Measurements from ENCODE around the gene CREB3L2. TPM values are rescaled to one million over a fixed set of nuclear protein-coding genes. Genes with fewer than 3 reads are reported as not detected.
"Not testable (repeated sequence)": the region's sequence is repeated elsewhere in the genome, so short reads cannot be mapped to it uniquely, and the experiment has no call there.

Gene CREB3L2
- polyA plus RNA-seq, 3 donors = 6.9 to 12.9 (median 11.9) TPM

GRCh38 chr7:137928626-137929025 lies 73.3 kb downstream of the CREB3L2 start:
- H3K27me3 ChIP-seq (ENCODE audit: control insufficient read depth in 2 of 2, insufficient read depth in 2 of 2, low read length in 2 of 2) = no peaks in the 10 kb centered on the region
- H3K36me3 ChIP-seq (replicated peaks in 1 of 2; ENCODE audit: control insufficient read depth in 1 of 2, insufficient read depth in 2 of 2, low read length in 2 of 2) = peaks cover 20 to 53% of the 10 kb centered on the region in 2 donors
- TF ChIP-seq CTCF (IDR thresholded peaks at IDR 0.05) = no peak
- H3K79me2 ChIP-seq (ENCODE audit: insufficient read depth, low read length) = peaks cover 88% of the 10 kb centered on the region
- DNase-seq = no peak
- peaks cover 14 to 16% of the 10 kb centered on the region in 2 donors for H3K4me1 ChIP-seq (ENCODE audit: control insufficient read depth in 1 of 2, insufficient read depth in 2 of 2, low read length in 2 of 2)
- H3K36me3 Mint-ChIP-seq = peaks cover 39 to 43% of the 10 kb centered on the region in 2 donors
- H3K27ac Mint-ChIP-seq = peak overlapping the region in 1 of 7 donors; percentile 26
- H3K9ac ChIP-seq (ENCODE audit: insufficient read depth, low read length, poor library complexity, severe bottlenecking) = no peak overlapping the region
- H3K4me3 ChIP-seq (replicated peaks in 1 of 3; ENCODE audit: low read depth in 2 of 3, low read length in 3 of 3) = no peak overlapping the region
- peaks cover 19% of the 10 kb centered on the region for H4K20me1 ChIP-seq (ENCODE audit: insufficient read depth, low read length)
- H3K4me3 Mint-ChIP-seq = no peak overlapping the region
- no CpG with 5 or more reads among the region's 5 CpGs for WGBS (ENCODE audit: insufficient coverage)
- peaks cover 3 to 7% (median 5%) of the 10 kb centered on the region in 7 donors for H3K9me3 Mint-ChIP-seq
- no peak overlapping the region for H3K27ac ChIP-seq (ENCODE audit: low read depth in 1 of 2, low read length in 2 of 2)
- H3K27me3 Mint-ChIP-seq (ENCODE audit: low read depth in 3 of 3) = peaks cover 0 to 1% (median 0%) of the 10 kb centered on the region in 3 donors
- intact Hi-C loops (cut with micrococcal nuclease) = no loop called here
- peaks cover 0 to 2% of the 10 kb centered on the region in 2 donors for H3K9me3 ChIP-seq (replicated peaks in 1 of 2; ENCODE audit: control insufficient read depth in 1 of 2, insufficient read depth in 1 of 2, low read length in 2 of 2)
- H2AFZ ChIP-seq (ENCODE audit: insufficient read depth, low read depth, low read length, poor library complexity, severe bottlenecking) = no peak overlapping the region
- H3K4me2 ChIP-seq (replicated peaks; ENCODE audit: extremely low read depth, low read length, poor library complexity, severe bottlenecking) = no peak overlapping the region
- H3K4me1 Mint-ChIP-seq = peaks cover 32% of the 10 kb centered on the region

- H3K4me2 ChIP-seq (replicated peaks; ENCODE audit: extremely low read depth, low read length, poor library complexity, severe bottlenecking) = no peak overlapping the region
- H3K9me3 Mint-ChIP-seq = peaks cover 3 to 7% (median 5%) of the 10 kb centered on the region in 7 donors
- no peaks in the 10 kb centered on the region for H3K27me3 ChIP-seq (ENCODE audit: control insufficient read depth in 2 of 2, insufficient read depth in 2 of 2, low read length in 2 of 2)
- H3K4me1 ChIP-seq (ENCODE audit: control insufficient read depth in 1 of 2, insufficient read depth in 2 of 2, low read length in 2 of 2) = peaks cover 2 to 3% of the 10 kb centered on the region in 2 donors
- no peak overlapping the region for H3K4me3 ChIP-seq (replicated peaks in 1 of 3; ENCODE audit: low read depth in 2 of 3, low read length in 3 of 3)
- no peak overlapping the region for H2AFZ ChIP-seq (ENCODE audit: insufficient read depth, low read depth, low read length, poor library complexity, severe bottlenecking)
- peaks cover 0 to 1% (median 0%) of the 10 kb centered on the region in 3 donors for H3K27me3 Mint-ChIP-seq (ENCODE audit: low read depth in 3 of 3)
- no peak overlapping the region for H3K4me3 Mint-ChIP-seq
- peaks cover 19% of the 10 kb centered on the region for H4K20me1 ChIP-seq (ENCODE audit: insufficient read depth, low read length)
- intact Hi-C loops (cut with micrococcal nuclease) = no loop called here
- H3K36me3 ChIP-seq (replicated peaks in 1 of 2; ENCODE audit: control insufficient read depth in 1 of 2, insufficient read depth in 2 of 2, low read length in 2 of 2) = peaks cover 24 to 56% of the 10 kb centered on the region in 2 donors
- peaks cover 44 to 49% of the 10 kb centered on the region in 2 donors for H3K36me3 Mint-ChIP-seq
- peaks cover 23% of the 10 kb centered on the region for H3K4me1 Mint-ChIP-seq
- H3K9ac ChIP-seq (ENCODE audit: insufficient read depth, low read length, poor library complexity, severe bottlenecking) = no peak overlapping the region
- no peak for TF ChIP-seq CTCF (IDR thresholded peaks at IDR 0.05)
- peaks cover 0 to 2% of the 10 kb centered on the region in 2 donors for H3K9me3 ChIP-seq (replicated peaks in 1 of 2; ENCODE audit: control insufficient read depth in 1 of 2, insufficient read depth in 1 of 2, low read length in 2 of 2)
- H3K79me2 ChIP-seq (ENCODE audit: insufficient read depth, low read length) = peaks cover 83% of the 10 kb centered on the region
- peak overlapping the region in 6 of 7 donors; percentile 2 to 84 (median 72) for H3K27ac Mint-ChIP-seq
- DNase-seq = no peak
- H3K27ac ChIP-seq (ENCODE audit: low read depth in 1 of 2, low read length in 2 of 2) = peak overlapping the region in 1 of 2 donors; percentile 59
These were observed 74.5 kb downstream of the CREB3L2 start for GRCh38 chr7:137927386-137927785.

GRCh38 chr7:137926206-137926605 lies 75.7 kb downstream of the CREB3L2 start:
- H3K4me1 Mint-ChIP-seq = peaks cover 21% of the 10 kb centered on the region
- WGBS (ENCODE audit: insufficient coverage) = 100% methylated on average over 4 of the region's 6 CpGs
- Histone ChIP-seq H4K20me1 (ENCODE audit: insufficient read depth, low read length) (peaks cover 19% of the 10 kb centered on the region), H3K79me2 (ENCODE audit: insufficient read depth, low read length) (peaks cover 81% of the 10 kb centered on the region), H3K36me3 (replicated peaks in 1 of 2; ENCODE audit: control insufficient read depth in 1 of 2, insufficient read depth in 2 of 2, low read length in 2 of 2) (peaks cover 30 to 64% of the 10 kb centered on the region in 2 donors)
- H3K27me3 ChIP-seq (ENCODE audit: control insufficient read depth in 2 of 2, insufficient read depth in 2 of 2, low read length in 2 of 2); intact Hi-C loops (cut with micrococcal nuclease); DNase-seq; H3K9me3 ChIP-seq (replicated peaks in 1 of 2; ENCODE audit: control insufficient read depth in 1 of 2, insufficient read depth in 1 of 2, low read length in 2 of 2); H3K9me3 Mint-ChIP-seq; H3K4me3 Mint-ChIP-seq; H3K27me3 Mint-ChIP-seq (ENCODE audit: low read depth in 3 of 3); H3K4me2 ChIP-seq (replicated peaks; ENCODE audit: extremely low read depth, low read length, poor library complexity, severe bottlenecking); H3K4me1 ChIP-seq (ENCODE audit: control insufficient read depth in 1 of 2, insufficient read depth in 2 of 2, low read length in 2 of 2); H3K9ac ChIP-seq (ENCODE audit: insufficient read depth, low read length, poor library complexity, severe bottlenecking); H2AFZ ChIP-seq (ENCODE audit: insufficient read depth, low read depth, low read length, poor library complexity, severe bottlenecking); H3K27ac ChIP-seq (ENCODE audit: low read depth in 1 of 2, low read length in 2 of 2); H3K4me3 ChIP-seq (replicated peaks in 1 of 3; ENCODE audit: low read depth in 2 of 3, low read length in 3 of 3): not testable (repeated sequence)
- peak overlapping the region in 3 of 7 donors; percentile 26 to 53 (median 36) for H3K27ac Mint-ChIP-seq
- H3K36me3 Mint-ChIP-seq = peaks cover 54 to 59% of the 10 kb centered on the region in 2 donors

Measured in CD14-positive monocyte (primary cell).